NB4 (cell line): ENCODE results near the gene RSPO3.

Experiments
- CTCF ChIP-seq: IDR thresholded peaks from one replicate; pipeline ENCODE4 v1.5.1; 2012; ENCODE audit warnings: low read depth, low read length
- MAX ChIP-seq: IDR thresholded peaks from 2 replicates; pipeline ENCODE4 v1.6.1; 2011; ENCODE audit warnings: low read depth, low read length
- POLR2A ChIP-seq: IDR thresholded peaks from 2 replicates; pipeline ENCODE4 v1.6.1; 2011; ENCODE audit warnings: mild to moderate bottlenecking; ENCODE audit not compliant: insufficient read length; ENCODE audit errors: extremely low read depth

- TF ChIP-seq CTCF (no peak), POLR2A (no peak), MAX (no peak)
Observed at GRCh38 chr6:127115084-127115655, 3.3 kb upstream of the RSPO3 start.
